ENCODE results near the gene RBMX2.
"Not testable (repeated sequence)": the region's sequence is repeated elsewhere in the genome, so short reads cannot be mapped to it uniquely, and the experiment has no call there.

The RBMX2 gene, protein sequence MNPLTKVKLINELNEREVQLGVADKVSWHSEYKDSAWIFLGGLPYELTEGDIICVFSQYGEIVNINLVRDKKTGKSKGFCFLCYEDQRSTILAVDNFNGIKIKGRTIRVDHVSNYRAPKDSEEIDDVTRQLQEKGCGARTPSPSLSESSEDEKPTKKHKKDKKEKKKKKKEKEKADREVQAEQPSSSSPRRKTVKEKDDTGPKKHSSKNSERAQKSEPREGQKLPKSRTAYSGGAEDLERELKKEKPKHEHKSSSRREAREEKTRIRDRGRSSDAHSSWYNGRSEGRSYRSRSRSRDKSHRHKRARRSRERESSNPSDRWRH

DNA sequence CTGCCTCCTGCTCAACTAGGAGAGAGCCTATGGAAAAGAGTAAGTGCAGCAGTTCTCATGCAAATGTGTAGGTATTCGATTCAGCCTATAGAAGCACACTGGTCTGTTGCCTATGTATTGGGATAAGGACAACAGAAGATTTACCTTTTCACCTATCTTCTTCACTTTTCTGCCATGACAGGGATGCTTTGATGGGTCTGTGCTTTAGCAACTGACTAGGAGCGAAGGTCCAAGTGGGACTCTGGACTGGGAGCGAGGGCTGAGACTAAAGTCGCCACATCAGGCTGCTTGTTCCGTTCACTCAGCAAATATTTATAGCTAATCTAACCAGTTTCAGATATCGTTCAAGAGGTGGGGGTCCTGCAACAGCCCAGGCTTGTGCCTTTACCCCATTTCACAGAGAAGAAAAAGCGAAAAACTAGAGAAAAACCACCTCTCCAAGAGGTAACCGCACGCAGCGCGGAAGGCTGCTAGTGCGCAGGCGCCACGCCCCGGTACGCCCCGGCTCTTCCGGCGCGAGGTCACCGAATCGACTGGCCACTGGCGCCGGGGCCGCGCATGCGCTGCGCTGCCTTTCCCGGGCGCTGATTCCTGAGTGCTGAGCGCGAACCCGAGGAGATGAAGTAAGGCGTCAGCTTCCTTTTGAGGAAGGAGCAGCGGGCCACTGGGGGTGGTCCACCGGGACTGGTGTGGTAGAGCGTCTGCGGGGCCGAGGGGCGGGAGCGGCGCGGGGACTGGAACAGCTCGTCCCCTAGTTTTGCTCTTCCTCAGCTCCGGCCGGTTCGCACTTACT, at the start of gene RBMX2:
Gene RBMX2, plus strand, starts transcription at position 573 of the 793 bp plus-strand sequence. Its CDS starts 46 bp downstream, at position 619.
- DNase-seq: peak; percentile 62

DNA sequence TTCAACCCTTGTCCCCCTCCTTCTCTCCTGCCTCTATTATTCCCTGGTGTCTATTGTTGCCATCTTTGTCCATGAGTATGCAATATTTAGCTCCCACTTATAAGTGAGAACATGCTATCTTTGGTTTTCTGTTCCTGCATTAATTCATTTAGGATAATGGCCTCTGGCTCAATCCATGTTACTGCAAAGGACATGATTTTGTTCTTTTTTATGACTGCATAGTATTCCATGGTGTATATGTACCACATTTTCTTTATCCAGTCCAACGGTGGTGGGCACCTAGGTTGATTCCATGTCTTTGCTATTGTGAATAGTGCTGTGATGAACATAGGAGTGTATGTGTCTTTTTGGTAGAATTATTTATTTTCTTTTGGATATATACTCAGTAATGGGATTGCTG, 49.7 kb upstream of the RBMX2 start:
- not testable (repeated sequence) for DNase-seq

DNA sequence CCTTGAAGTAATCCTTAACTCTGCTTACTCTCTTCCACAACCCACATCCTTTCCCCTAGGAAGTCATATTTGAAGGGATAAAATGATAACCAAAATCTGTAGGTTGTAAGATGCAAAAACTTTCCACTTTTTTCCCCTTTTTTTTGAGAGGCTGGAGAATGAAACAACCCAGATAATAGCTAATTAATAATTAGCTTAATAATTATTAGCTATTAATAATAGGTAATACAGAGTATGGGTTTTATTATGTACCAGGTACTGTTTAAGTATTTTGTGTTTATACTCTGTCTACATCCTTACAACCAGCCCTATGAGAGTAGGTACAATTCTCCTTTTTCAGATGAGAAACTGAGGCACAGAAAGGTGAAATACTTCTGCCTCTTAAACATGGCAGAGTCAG, 25.7 kb upstream of the RBMX2 start:
- DNase-seq: no peak

- no peak for DNase-seq
Observed at GRCh38 chrX:130378024-130378669, 23.6 kb upstream of the RBMX2 start.

- no peak for DNase-seq
Observed at GRCh38 chrX:130385520-130385919, 16.3 kb upstream of the RBMX2 start, which contains the start of gene GPR119. TSS of gene GPR119 (minus strand) at chrX:130385674. CDS start at chrX:130385447, 227 bp downstream.

DNA sequence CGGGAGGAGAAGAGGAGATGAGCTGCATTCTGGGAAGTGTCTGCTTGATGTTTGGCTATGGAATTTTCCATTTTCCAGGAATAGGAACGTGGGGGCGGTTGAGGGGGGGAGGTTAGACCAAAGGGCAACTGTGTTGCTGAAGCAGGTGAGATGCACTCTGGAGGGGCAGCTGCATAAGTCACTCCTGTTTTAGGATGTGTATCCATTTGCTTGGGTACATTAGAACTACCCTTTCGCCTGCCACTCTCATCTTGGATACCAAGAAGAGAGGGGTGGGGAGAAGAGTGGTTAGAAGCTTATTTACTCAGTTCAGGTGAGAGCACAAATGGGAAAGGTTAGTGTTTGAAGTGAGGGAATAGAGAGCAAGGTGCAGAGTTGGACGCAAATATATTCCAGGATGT, 15.4 kb upstream of the RBMX2 start:
- DNase-seq: no peak

GRCh38 chrX:130393451-130394074, 8.2 kb upstream of the RBMX2 start:
- no peak for DNase-seq

DNA sequence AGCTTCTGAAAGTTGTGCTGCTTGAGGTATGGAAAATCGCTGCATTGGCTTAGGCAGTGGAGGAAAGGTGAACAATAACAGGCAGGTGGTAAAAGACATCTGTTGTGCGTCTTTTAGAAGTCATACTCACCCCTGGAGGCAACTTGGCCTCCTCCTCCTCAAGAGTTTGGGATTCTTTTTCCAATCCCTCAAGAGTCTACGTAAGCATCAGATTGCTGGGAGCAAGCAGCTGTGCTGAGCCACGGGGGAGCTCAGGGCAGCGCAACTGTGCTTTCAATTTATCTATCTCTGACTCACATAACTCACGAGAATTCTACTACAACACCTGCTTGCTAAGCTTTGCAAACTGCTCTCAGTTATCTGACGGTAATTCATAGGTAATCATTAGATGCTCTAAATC, 6.4 kb upstream of the RBMX2 start:
- no peak for DNase-seq

DNA sequence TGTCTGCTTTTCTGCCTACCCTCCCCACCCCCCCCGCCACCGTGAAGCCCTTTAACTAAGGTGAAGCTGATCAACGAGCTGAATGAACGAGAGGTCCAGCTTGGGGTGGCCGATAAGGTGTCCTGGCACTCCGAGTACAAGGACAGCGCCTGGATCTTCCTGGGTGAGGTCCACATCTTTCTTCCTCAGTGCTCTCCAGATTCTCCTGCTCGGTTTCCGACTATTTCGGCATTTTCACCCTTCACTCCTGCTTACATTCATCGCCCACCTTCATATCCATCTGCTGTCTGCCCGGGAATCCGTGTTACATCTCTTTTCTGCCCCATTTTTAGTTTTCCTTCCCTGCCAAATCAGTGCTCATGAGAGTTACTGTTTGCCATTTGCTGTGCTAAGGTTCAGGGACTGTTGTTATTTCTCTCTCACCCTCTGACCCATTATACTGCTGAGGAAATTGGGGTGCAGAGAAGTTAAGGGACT, 459 bp downstream of the RBMX2 start:
- no peak for DNase-seq

DNA sequence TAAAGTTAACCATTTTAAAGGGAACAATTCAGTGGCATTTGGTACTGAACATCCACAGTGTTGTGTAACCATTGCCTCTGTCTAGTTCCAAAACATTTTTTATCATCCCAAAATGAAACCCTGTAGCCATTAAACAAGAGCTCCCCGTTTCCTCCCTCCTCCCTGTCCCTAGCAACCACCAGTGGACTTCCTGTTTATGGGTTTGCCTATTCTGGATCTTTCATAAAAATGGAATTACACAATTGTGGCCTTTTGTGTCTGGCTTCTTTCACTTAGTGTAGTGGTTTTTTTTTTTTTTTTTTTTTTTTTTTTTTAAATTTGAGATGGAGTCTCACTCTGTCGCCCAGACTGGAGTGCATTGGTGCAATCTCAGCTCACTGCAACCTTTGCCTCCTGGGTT, 11.6 kb downstream of the RBMX2 start:
- peak; percentile 0 for DNase-seq

DNA sequence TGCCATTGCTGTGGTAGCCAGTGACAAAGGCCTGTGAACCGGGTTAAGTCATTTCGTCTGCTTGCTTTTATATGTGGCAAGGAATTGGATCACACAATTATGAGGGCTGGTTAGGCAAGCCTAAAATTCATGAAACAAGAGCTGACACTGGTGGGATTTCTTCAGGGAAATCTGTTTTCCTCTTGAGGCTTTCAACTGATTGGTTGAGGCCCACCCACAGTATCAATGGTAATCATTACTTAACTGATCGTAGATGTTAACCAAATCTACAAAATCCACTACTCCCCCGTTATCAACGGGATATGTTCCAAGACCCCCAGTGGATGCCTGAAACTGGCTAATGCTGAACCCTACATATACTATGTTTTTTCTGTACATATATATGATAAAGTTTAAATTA, 13.0 kb downstream of the RBMX2 start:
- no peak for DNase-seq

- no peak for DNase-seq
Observed at GRCh38 chrX:130415201-130415600, 13.4 kb downstream of the RBMX2 start.

GRCh38 chrX:130416785-130417184, 15.0 kb downstream of the RBMX2 start:
- no peak for DNase-seq

GRCh38 chrX:130418066-130418465, 16.3 kb downstream of the RBMX2 start:
- DNase-seq: no peak

DNA sequence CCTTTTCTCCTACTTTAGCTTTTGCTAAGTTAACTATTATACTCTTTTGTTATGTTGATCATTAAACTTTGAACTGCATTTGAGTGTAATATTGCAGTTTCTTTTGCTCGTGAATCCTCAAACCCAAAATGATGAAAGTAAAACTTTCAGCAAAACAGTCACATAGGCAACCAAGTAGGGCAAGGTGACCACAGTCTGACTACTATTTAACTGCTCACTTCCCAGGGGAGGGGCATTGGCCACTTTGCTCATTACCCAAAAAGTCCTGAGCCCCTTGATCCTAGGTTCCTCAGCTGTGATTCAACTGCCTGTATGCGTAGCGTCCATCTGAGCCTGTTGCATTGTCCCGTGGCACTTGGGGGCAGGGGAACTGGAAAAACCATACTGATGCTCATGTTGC, 17.0 kb downstream of the RBMX2 start:
- no peak for DNase-seq

DNA sequence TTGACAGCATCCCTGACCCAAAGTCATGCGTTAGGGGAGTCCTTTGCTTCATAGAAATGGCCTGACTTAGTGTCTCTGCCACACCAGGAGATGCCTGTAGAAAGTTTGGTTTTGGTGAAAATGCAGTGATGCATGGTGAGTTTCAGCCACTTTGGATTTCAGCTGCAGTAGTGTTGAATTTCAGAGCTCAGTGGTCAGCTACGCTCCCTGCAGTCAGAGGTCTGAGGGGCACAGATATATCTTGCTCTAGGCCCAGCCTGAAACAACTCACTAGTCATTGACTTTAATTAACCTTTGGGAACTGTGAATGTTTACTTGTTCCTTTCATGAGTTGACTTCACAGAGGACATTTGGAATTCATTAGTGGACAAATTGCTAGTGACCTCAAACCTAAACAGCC, 17.5 kb downstream of the RBMX2 start:
- no peak for DNase-seq

GRCh38 chrX:130426531-130426930, 24.7 kb downstream of the RBMX2 start:
- DNase-seq: no peak

- not testable (repeated sequence) for DNase-seq
Observed at GRCh38 chrX:130429236-130429635, 27.4 kb downstream of the RBMX2 start.

DNA sequence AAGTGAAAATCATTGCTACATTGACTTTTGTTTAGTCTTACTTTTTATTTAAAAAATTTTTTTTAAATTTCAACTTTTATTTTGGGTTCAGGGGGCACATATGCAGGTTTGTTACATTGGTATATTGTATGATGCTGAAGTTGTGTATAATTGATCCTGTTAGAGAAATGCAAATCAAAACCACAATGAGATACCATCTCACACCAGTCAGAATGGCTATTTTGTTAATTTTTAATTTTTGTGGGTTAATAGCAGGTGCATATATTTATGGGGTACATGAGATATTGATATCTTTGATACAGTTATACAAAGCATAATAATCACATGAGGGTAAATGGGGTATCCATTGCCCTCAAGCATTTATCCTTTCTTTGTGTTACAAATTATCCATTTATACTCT, 34.1 kb downstream of the RBMX2 start:
- DNase-seq: no peak

DNA sequence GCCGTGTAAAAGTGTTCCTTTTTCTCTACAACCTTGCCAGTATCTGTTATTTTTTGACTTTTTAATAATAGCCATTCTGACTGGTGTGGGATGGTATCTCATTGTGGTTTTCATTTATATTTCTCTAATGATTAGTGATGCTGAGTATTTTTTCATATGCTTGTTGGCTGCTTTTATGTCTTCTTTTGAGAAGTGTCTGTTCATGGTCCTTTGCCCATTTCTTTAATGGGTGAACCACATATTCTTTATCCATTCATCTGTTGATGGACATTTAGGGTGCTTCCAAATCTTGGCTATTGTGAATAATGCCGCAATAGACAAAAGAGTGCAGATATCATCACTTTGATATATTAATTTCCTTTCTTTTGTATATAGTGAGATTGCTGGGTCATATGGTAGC, 36.2 kb downstream of the RBMX2 start:
- DNase-seq: not testable (repeated sequence)

GRCh38 chrX:130443875-130444274, 42.1 kb downstream of the RBMX2 start:
- DNase-seq: no peak

- no peak for DNase-seq
Observed at GRCh38 chrX:130444641-130445336, 43.0 kb downstream of the RBMX2 start.

All from GF-D8 (cell line).